Transverse colon (tissue), 4 donors: ENCODE data around the gene PTMS.

Experiments used
- CTCF ChIP-seq, 5 experiments: fragments of 200-600 bp in 3 of 5; fragments of 450-650 bp in 2 of 5; sonication (generic) in 3 of 5; IDR thresholded peaks; 1 replicate in 2 of 5; 2 replicates in 3 of 5; pipeline ENCODE4 v1.5.1; 2016 to 2017; ENCODE audit warnings: antibody characterized with exemption in 5 of 5, inconsistent platforms in 3 of 5, mild to moderate bottlenecking in 2 of 5, moderate library complexity in 1 of 5
- EP300 ChIP-seq: sonication (generic); formaldehyde crosslinking; IDR thresholded peaks from one replicate; pipeline ENCODE4 v1.6.1; 2017; ENCODE audit warnings: antibody characterized with exemption, low read depth
- POLR2A ChIP-seq: fragments of 450-650 bp; IDR thresholded peaks from one replicate; pipeline ENCODE4 v1.6.1; 2016; ENCODE audit warnings: antibody characterized with exemption, mild to moderate bottlenecking, moderate library complexity
- POLR2AphosphoS5 ChIP-seq, 3 donors: sonication (generic); formaldehyde crosslinking; IDR thresholded peaks; one replicate each; pipeline ENCODE4 v1.6.1; 2016; ENCODE audit warnings: antibody characterized with exemption in 3 of 3

GRCh38 chr12:6752921-6753771 is 13.0 kb upstream of the PTMS start, which contains the start of gene MLF2:
- TF ChIP-seq POLR2A (peak; percentile 96), CTCF (IDR thresholded peaks at IDR 0.05) (peak in 2 of 5 experiments; percentile 98), POLR2AphosphoS5 (IDR thresholded peaks at IDR 0.05) (peak; percentile 96 to 99 (median 98)), EP300 (peak; percentile 23)
